ENCODE data around the gene CREB5.

- TF ChIP-seq SAP30 (IDR thresholded peaks at IDR 0.05; ENCODE audit: insufficient read depth, insufficient replicate concordance, low read length) (no peak), RBBP5 (IDR thresholded peaks at IDR 0.05; ENCODE audit: borderline replicate concordance, low read depth, low read length) (no peak), POLR2A (IDR thresholded peaks at IDR 0.05; ENCODE audit: control extremely low read depth in 1 of 2, low read depth in 2 of 2, low read length in 2 of 2) (no peak), CTCF (IDR thresholded peaks at IDR 0.05; ENCODE audit: control extremely low read depth in 1 of 3, insufficient read depth in 1 of 3, low read depth in 1 of 3, low read length in 3 of 3) (no peak), CBX5 (IDR thresholded peaks at IDR 0.05; ENCODE audit: low read depth, low read length) (no peak), EZH2 (IDR thresholded peaks at IDR 0.05; ENCODE audit: low read depth, low read length, severe bottlenecking) (no peak)
These were observed 266.2 kb downstream of the CREB5 start for GRCh38 chr7:28678431-28678965.
